Superior temporal gyrus (tissue), 1 donor: ENCODE data around the gene RERE.
A peak's percentile ranks its signal among the peaks of the same experiment; 100 is the strongest.

Experiments
- DNase-seq: peaks from one replicate; pipeline ENCODE4 v3.0.0-alpha.2; 2016; ENCODE audit errors: extremely low spot score

RERE gene

GRCh38 chr1:8352471-8352845 is 465.0 kb downstream of the RERE start:
- DNase-seq: no peak

GRCh38 chr1:8351693-8352470 is 465.6 kb downstream of the RERE start:
- DNase-seq: no peak

GRCh38 chr1:8350914-8351684 is 466.3 kb downstream of the RERE start:
- DNase-seq: no peak

GRCh38 chr1:8349961-8350360 is 467.5 kb downstream of the RERE start:
- no peak for DNase-seq

GRCh38 chr1:8349473-8349865 is 468.0 kb downstream of the RERE start:
- no peak for DNase-seq

GRCh38 chr1:8348777-8349472 is 468.5 kb downstream of the RERE start:
- peak; percentile 69 for DNase-seq

GRCh38 chr1:8348047-8348776 is 469.2 kb downstream of the RERE start:
- DNase-seq: no peak

- DNase-seq: no peak
Measured at GRCh38 chr1:8347635-8348034, 469.8 kb downstream of the RERE start.

GRCh38 chr1:8345621-8346415 is 471.6 kb downstream of the RERE start:
- DNase-seq: no peak

GRCh38 chr1:8344893-8345507 is 472.4 kb downstream of the RERE start:
- DNase-seq: no peak

- DNase-seq: no peak
Measured at GRCh38 chr1:8343464-8344001, 473.9 kb downstream of the RERE start.

GRCh38 chr1:8343044-8343443 is 474.4 kb downstream of the RERE start:
- DNase-seq: no peak

GRCh38 chr1:8342325-8342724 is 475.1 kb downstream of the RERE start:
- no peak for DNase-seq

- DNase-seq: no peak
Measured at GRCh38 chr1:8340448-8340847, 477.0 kb downstream of the RERE start.

GRCh38 chr1:8339203-8339600 is 478.2 kb downstream of the RERE start:
- no peak for DNase-seq

- DNase-seq: no peak
Measured at GRCh38 chr1:8338526-8339202, 478.8 kb downstream of the RERE start.

GRCh38 chr1:8337776-8338525 is 479.5 kb downstream of the RERE start:
- DNase-seq: no peak

- DNase-seq: no peak
Measured at GRCh38 chr1:8335246-8335645, 482.2 kb downstream of the RERE start.
